ENCODE results near the gene CDCP2. TPM values are rescaled to one million over a fixed set of nuclear protein-coding genes. Genes with fewer than 3 reads are reported as not detected.

The CDCP2 gene
- total RNA-seq, 1 donor from 2014 or later, result not detected

GRCh38 chr1:54158071-54158470, 5.3 kb upstream of the CDCP2 start:
- no peak for TF ChIP-seq CTCF (IDR thresholded peaks at IDR 0.05; ENCODE audit: partially characterized antibody, unreplicated experiment)
- H3K36me3 Mint-ChIP-seq (ENCODE audit: unreplicated experiment), result no peaks in the 10 kb centered on the region
- H3K9me3 Mint-ChIP-seq (ENCODE audit: unreplicated experiment), result peaks cover 2% of the 10 kb centered on the region
- peaks cover 2% of the 10 kb centered on the region for H3K27me3 Mint-ChIP-seq (ENCODE audit: unreplicated experiment)
- H3K27ac Mint-ChIP-seq (ENCODE audit: unreplicated experiment), result no peak overlapping the region
- no peak overlapping the region for H3K4me3 Mint-ChIP-seq (ENCODE audit: unreplicated experiment)
- DNase-seq, result no peak
- peaks cover 11% of the 10 kb centered on the region for H3K4me1 Mint-ChIP-seq (ENCODE audit: low read depth, unreplicated experiment)

GRCh38 chr1:54157401-54157800, 4.6 kb upstream of the CDCP2 start:
- H3K36me3 Mint-ChIP-seq (ENCODE audit: unreplicated experiment), result no peaks in the 10 kb centered on the region
- no peak overlapping the region for H3K4me3 Mint-ChIP-seq (ENCODE audit: unreplicated experiment)
- H3K9me3 Mint-ChIP-seq (ENCODE audit: unreplicated experiment), result peaks cover 2% of the 10 kb centered on the region
- peaks cover 11% of the 10 kb centered on the region for H3K4me1 Mint-ChIP-seq (ENCODE audit: low read depth, unreplicated experiment)
- DNase-seq, result no peak
- no peak for TF ChIP-seq CTCF (IDR thresholded peaks at IDR 0.05; ENCODE audit: partially characterized antibody, unreplicated experiment)
- H3K27ac Mint-ChIP-seq (ENCODE audit: unreplicated experiment), result no peak overlapping the region
- peaks cover 3% of the 10 kb centered on the region for H3K27me3 Mint-ChIP-seq (ENCODE audit: unreplicated experiment)

GRCh38 chr1:54156986-54157385, 4.2 kb upstream of the CDCP2 start:
- Mint-ChIP-seq H3K4me3 (ENCODE audit: unreplicated experiment) (no peak overlapping the region), H3K4me1 (ENCODE audit: low read depth, unreplicated experiment) (peaks cover 11% of the 10 kb centered on the region), H3K36me3 (ENCODE audit: unreplicated experiment) (no peaks in the 10 kb centered on the region), H3K27ac (ENCODE audit: unreplicated experiment) (no peak overlapping the region), H3K27me3 (ENCODE audit: unreplicated experiment) (peaks cover 3% of the 10 kb centered on the region), H3K9me3 (ENCODE audit: unreplicated experiment) (peaks cover 2% of the 10 kb centered on the region)
- no peak for TF ChIP-seq CTCF (IDR thresholded peaks at IDR 0.05; ENCODE audit: partially characterized antibody, unreplicated experiment)
- DNase-seq, result no peak

- Mint-ChIP-seq H3K4me1 (ENCODE audit: low read depth, unreplicated experiment) (peaks cover 11% of the 10 kb centered on the region), H3K36me3 (ENCODE audit: unreplicated experiment) (no peaks in the 10 kb centered on the region), H3K27ac (ENCODE audit: unreplicated experiment) (no peak overlapping the region), H3K9me3 (ENCODE audit: unreplicated experiment) (no peaks in the 10 kb centered on the region), H3K27me3 (ENCODE audit: unreplicated experiment) (peaks cover 3% of the 10 kb centered on the region), H3K4me3 (ENCODE audit: unreplicated experiment) (no peak overlapping the region)
- DNase-seq, result no peak
- TF ChIP-seq CTCF (IDR thresholded peaks at IDR 0.05; ENCODE audit: partially characterized antibody, unreplicated experiment), result no peak
These were observed 3.4 kb upstream of the CDCP2 start for GRCh38 chr1:54156201-54156600.

- peak overlapping the region; percentile 23 for H3K27ac Mint-ChIP-seq (ENCODE audit: unreplicated experiment)
These were observed 987 bp upstream of the CDCP2 start for GRCh38 chr1:54153535-54154439.

More at GRCh38 chr1:54153535-54154439, 987 bp upstream of the CDCP2 start:
- H3K4me1 Mint-ChIP-seq (ENCODE audit: low read depth, unreplicated experiment), result peaks cover 9% of the 10 kb centered on the region
- H3K4me3 Mint-ChIP-seq (ENCODE audit: unreplicated experiment), result peak overlapping the region; percentile 12
- H3K9me3 Mint-ChIP-seq (ENCODE audit: unreplicated experiment), result peaks cover 2% of the 10 kb centered on the region
- no peak for TF ChIP-seq CTCF (IDR thresholded peaks at IDR 0.05; ENCODE audit: partially characterized antibody, unreplicated experiment)
- no peaks in the 10 kb centered on the region for H3K36me3 Mint-ChIP-seq (ENCODE audit: unreplicated experiment)
- peaks cover 3% of the 10 kb centered on the region for H3K27me3 Mint-ChIP-seq (ENCODE audit: unreplicated experiment)
- DNase-seq, result peak; percentile 63

Measured in glutamatergic neuron (in vitro differentiated cells).